ENCODE measurements around the gene CYBA. TPM values are rescaled to one million over a fixed set of nuclear protein-coding genes. Genes with fewer than 3 reads are reported as not detected.

The CYBA gene
- polyA plus RNA-seq, 2 of the 4 experiments (the other 2 are of a cell fraction) = 75.7 to 185 TPM

- TF ChIP-seq HOXB5 (CRISPR knock-in tag; IDR thresholded peaks at IDR 0.05) (no peak), HOXB13 (CRISPR knock-in tag; IDR thresholded peaks at IDR 0.05; ENCODE audit: low read depth) (no peak), PBX3 (IDR thresholded peaks at IDR 0.05) (no peak), HMGXB4 (CRISPR knock-in tag; IDR thresholded peaks at IDR 0.05; ENCODE audit: borderline replicate concordance) (no peak), CBX2 (IDR thresholded peaks at IDR 0.05; ENCODE audit: borderline replicate concordance, low read depth) (no peak), CBX8 (IDR thresholded peaks at IDR 0.05) (no peak), TP53 (CRISPR knock-in tag; IDR thresholded peaks at IDR 0.05) (no peak), CEBPB (IDR thresholded peaks at IDR 0.05) (no peak), ZFP36 (IDR thresholded peaks at IDR 0.05; ENCODE audit: borderline replicate concordance, partially characterized antibody) (no peak), NR3C1 (IDR thresholded peaks at IDR 0.05) (no peak), FOSL2 (IDR thresholded peaks at IDR 0.05) (no peak), FOSL2 (CRISPR knock-in tag; IDR thresholded peaks at IDR 0.05) (no peak), KDM5A (IDR thresholded peaks at IDR 0.05) (0 out of 2 replicates have a peak, but pooled peaks have one; percentile 18), ESRRA (IDR thresholded peaks at IDR 0.05; ENCODE audit: borderline replicate concordance, low read length) (no peak), E2F6 (IDR thresholded peaks at IDR 0.05; ENCODE audit: borderline replicate concordance, low read depth) (0 out of 2 replicates have a peak, but pooled peaks have one; percentile 59), ZSCAN20 (CRISPR knock-in tag; IDR thresholded peaks at IDR 0.05) (no peak), EHMT2 (IDR thresholded peaks at IDR 0.05; ENCODE audit: low read depth) (no peak), ATOH8 (CRISPR knock-in tag; IDR thresholded peaks at IDR 0.05; ENCODE audit: low read depth) (no peak), USF2 (IDR thresholded peaks at IDR 0.05) (peak; percentile 37; the same call in 1 of the 2 replicates), HEYL (CRISPR knock-in tag; IDR thresholded peaks at IDR 0.05) (no peak), SREBF2 (IDR thresholded peaks at IDR 0.05) (no peak), KDM1A (IDR thresholded peaks at IDR 0.05; ENCODE audit: low read depth) (no peak), SMC3 (IDR thresholded peaks at IDR 0.05) (no peak)
Measured at GRCh38 chr16:88662843-88663606, 12.2 kb upstream of the CYBA start, which contains the start of gene MVD (continued).
